Stimulated activated CD8-positive, alpha-beta memory T cell treated with anti-CD3 and anti-CD28 coated beads, Interleukin-15, amount 100 ng/mL, for 1 hour (primary cell): Measurements from ENCODE around the gene PNMA6A.
"Not testable (repeated sequence)": the region's sequence is repeated elsewhere in the genome, so short reads cannot be mapped to it uniquely, and the experiment has no call there.

Experiments used
- DNase-seq: peaks from one replicate; pipeline ENCODE4 v3.0.0-alpha.2; 2020; ENCODE audit warnings: low read depth

Gene PNMA6A

GRCh38 chrX:153071909-153072583 is at the start of gene PNMA6A:
Gene PNMA6A (plus strand): TSS chrX:153072454. CDS start chrX:153073063, 609 bp downstream.
- not testable (repeated sequence) for DNase-seq

- not testable (repeated sequence) for DNase-seq
Measured at GRCh38 chrX:153026501-153026900, 45.8 kb upstream of the PNMA6A start.

- DNase-seq, result not testable (repeated sequence)
Measured at GRCh38 chrX:153028487-153028886, 43.8 kb upstream of the PNMA6A start.

- no peak for DNase-seq
Measured at GRCh38 chrX:153029162-153029561, 43.1 kb upstream of the PNMA6A start.

- no peak for DNase-seq
Measured at GRCh38 chrX:153029875-153030274, 42.4 kb upstream of the PNMA6A start.

GRCh38 chrX:153030801-153031200 is 41.5 kb upstream of the PNMA6A start:
- DNase-seq, result no peak

GRCh38 chrX:153032397-153033118 is 39.7 kb upstream of the PNMA6A start:
- peak; percentile 24 for DNase-seq

GRCh38 chrX:153049093-153049492 is 23.2 kb upstream of the PNMA6A start:
- DNase-seq, result no peak

GRCh38 chrX:153052534-153052933 is 19.7 kb upstream of the PNMA6A start:
- DNase-seq, result no peak

GRCh38 chrX:153055871-153056749 is 16.1 kb upstream of the PNMA6A start, which contains the start of gene PNMA3:
Gene PNMA3 (plus strand): TSS chrX:153056470. CDS start chrX:153057056, 586 bp downstream.
- no peak for DNase-seq

- DNase-seq, result no peak
Measured at GRCh38 chrX:153057281-153057680, 15.0 kb upstream of the PNMA6A start.

GRCh38 chrX:153059191-153060094 is 12.8 kb upstream of the PNMA6A start:
- no peak for DNase-seq

- no peak for DNase-seq
Measured at GRCh38 chrX:153060095-153060445, 12.2 kb upstream of the PNMA6A start.

- DNase-seq, result no peak
Measured at GRCh38 chrX:153061732-153062131, 10.5 kb upstream of the PNMA6A start.

GRCh38 chrX:153063315-153063714 is 8.9 kb upstream of the PNMA6A start:
- DNase-seq, result no peak

- no peak for DNase-seq
Measured at GRCh38 chrX:153064061-153064460, 8.2 kb upstream of the PNMA6A start.

GRCh38 chrX:153065389-153065788 is 6.9 kb upstream of the PNMA6A start:
- DNase-seq, result no peak

GRCh38 chrX:153066402-153066801 is 5.9 kb upstream of the PNMA6A start:
- not testable (repeated sequence) for DNase-seq

GRCh38 chrX:153073331-153073730 is 1.1 kb downstream of the PNMA6A start:
- not testable (repeated sequence) for DNase-seq

GRCh38 chrX:153074262-153074899 is 2.1 kb downstream of the PNMA6A start:
- DNase-seq, result no peak

GRCh38 chrX:153074935-153075334 is 2.7 kb downstream of the PNMA6A start:
- no peak for DNase-seq
